ENCODE data around the gene LARP4B.

The LARP4B gene

DNA sequence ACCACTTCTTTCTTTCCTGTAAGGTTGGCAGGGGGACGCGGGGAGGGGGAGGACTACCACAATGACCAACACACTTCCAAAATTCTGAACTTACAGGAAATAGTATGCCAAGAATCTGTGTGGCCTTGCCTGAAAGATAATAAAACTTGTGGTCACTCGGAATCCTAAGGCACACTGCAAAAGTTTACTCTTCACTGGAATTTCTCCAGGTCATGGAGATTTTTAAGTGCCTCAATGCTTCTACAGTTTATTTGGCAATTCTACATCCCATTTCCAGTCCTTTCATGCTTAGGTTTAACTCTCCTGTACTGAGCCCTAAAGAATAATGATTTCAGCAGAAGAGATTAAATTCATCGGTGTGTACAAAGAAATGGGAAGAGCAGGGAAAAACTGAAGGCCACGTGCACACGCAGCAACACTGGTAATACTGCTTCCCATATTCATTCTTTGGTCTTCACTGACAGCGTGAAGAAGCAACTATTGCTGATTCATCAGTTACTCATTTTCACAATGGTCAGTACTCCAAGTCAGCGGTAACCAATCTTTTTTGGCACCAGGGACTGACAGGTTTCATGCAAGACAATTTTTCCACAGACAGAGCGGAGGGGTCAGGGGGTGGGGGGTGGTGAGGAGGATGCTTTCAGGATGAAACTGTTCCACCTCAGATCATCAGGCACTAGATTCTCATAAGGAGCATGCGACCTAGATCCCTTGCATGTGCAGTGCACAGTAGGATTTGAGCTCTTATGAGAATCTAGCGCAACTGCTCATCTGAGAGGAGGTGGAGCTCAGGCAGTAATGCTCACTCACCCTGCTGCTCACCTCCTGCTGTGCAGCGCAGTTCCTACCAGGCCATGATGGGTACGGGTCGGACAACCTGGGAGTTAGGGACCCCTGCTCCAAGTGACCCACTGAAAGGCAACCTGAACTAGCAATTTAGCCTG lies 9.8 kb downstream of the LARP4B start:
- DNase-seq = no peak

GRCh38 chr10:920450-920849 lies 11.1 kb downstream of the LARP4B start:
- no peak for DNase-seq

GRCh38 chr10:919481-919880 lies 12.0 kb downstream of the LARP4B start:
- DNase-seq = no peak

- no peak for DNase-seq
Observed at GRCh38 chr10:917999-918398, 13.5 kb downstream of the LARP4B start.

GRCh38 chr10:917416-917720 lies 14.1 kb downstream of the LARP4B start:
- no peak for DNase-seq

GRCh38 chr10:916716-917415 lies 14.6 kb downstream of the LARP4B start:
- DNase-seq = no peak

DNA sequence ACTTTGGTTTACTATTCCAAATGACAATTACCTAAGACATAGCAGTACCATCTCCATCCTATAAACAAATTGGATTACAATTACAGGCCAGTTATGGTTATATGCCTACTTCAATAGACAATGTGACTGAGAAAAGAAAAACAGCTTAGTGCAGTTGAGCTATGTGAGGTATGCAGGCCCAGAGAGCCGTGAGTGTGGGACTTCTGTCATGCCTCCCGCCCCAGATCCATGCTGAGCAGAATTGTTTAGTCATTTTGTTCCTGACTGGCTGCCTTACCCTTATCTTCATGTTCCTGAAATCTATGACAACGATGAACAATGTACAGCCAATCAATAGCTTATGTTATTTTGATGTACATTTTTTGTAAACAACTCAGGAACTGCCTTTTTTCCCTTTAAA lies 21.7 kb downstream of the LARP4B start:
- DNase-seq = no peak

DNA sequence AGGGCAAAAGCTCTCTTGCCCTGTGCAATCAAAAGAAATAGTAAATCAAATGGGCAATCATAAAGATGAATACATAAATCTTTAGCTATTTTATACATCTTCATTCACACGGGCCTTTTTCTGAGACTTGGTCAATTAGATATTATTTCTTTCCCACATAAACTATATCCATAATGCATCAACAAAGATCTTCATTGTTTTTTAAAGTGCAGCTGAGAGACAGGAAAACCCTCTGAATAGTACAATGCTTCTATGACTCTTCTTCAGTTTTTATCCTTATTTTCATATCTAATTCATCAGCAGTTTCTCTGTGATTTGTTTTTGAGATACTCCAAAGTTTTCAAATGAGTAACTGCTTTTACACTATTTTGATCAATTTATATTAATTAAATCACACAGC lies 25.5 kb downstream of the LARP4B start:
- no peak for DNase-seq

DNA sequence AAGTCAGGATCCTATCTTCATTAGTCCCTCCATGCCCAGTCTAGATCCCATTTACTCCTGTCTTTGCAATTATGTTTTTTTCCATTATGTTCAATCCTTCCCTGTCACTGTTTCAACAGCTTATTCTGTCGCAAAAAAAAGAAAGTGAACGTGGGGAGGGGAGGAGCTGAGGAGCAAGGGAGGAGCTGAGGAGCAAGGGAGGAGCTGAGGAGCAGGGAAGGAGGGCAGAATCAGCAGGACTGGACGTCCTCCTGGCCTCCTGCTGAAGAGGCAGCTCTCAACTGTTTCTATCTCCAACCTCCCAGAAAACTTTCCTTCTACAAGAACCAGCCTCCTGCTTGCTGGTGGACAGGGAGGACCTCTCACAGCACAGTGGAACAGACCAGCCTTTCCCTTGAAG lies 26.0 kb downstream of the LARP4B start:
- DNase-seq = no peak

GRCh38 chr10:904403-904802 lies 27.1 kb downstream of the LARP4B start:
- DNase-seq = no peak

DNA sequence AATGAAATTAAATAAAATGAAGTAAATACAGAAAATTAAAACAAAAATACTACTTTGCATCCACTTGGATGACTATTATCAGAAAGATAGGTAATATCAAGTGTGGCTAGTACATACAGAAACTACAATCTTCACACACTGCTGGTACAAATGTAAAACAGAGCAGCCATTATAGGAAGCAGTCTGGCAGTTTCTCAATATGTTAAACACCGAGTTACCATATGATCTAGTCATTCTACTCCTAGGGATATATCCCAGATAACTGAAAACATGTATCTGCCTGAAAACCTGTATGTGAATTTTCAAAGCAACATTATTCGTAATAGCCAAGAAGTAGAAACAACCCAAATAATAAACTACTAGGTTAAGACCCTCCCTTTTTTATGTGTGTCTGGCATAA lies 33.4 kb downstream of the LARP4B start:
- DNase-seq = no peak

DNA sequence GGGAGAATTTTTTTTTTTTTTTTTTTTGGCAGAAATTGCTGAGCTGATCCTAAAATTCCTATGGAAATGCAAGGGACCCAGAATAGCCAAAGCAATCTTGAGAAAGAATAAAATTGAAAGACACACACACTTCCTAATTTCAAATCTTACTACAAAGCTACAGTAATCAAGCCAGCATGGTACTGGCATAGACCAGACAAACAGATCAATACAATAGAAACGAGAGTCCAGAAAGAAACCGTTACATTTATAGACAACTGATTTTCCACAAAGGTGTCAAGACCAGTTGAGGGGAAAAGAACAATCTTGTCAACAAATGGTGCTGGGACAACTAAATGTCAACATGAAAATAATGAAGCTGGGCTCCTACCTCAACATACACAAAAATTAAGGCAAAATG lies 34.5 kb downstream of the LARP4B start:
- no peak for DNase-seq

DNA sequence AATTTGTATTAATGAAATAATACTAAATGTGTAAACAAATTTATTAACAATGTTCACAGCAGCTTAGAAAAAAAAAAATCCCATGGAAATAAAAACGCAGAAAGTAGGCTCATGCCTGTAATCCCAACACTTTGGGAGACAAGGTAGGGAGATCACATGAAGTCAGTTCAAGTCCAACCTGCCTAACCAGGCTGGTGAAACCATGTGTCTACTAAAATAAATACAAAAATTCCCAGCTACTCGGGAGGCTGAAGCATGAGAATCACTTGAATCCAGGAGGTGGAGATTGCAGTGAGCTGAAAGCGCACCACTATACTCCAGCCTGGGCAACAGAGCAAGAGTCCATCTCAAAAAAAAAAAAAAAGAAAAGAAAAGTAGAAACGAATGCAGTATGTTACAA lies 36.2 kb downstream of the LARP4B start:
- no peak for DNase-seq

- no peak for DNase-seq
Observed at GRCh38 chr10:878895-879294, 52.6 kb downstream of the LARP4B start.

DNA sequence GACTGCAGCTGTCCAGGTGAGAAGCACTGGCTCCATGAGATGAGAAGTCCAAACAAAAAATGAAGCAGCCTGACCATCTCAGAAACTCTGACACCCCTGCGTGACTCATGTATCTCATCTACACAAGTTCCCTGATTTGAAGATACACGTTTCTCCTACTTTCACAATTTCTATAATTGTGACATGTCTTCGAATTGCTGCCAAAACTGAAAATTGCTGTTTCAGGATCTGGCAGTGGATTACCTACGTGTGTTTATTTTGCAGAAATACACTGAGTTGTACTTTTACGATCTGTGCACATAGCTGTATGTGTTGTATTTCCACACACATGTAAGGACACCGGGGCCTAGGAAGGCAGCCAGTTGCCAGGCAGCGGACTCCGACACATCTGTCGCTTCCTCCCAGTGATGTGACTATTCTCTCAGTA lies 53.2 kb downstream of the LARP4B start:
- no peak for DNase-seq

GRCh38 chr10:876438-876837 lies 55.1 kb downstream of the LARP4B start:
- no peak for DNase-seq

DNA sequence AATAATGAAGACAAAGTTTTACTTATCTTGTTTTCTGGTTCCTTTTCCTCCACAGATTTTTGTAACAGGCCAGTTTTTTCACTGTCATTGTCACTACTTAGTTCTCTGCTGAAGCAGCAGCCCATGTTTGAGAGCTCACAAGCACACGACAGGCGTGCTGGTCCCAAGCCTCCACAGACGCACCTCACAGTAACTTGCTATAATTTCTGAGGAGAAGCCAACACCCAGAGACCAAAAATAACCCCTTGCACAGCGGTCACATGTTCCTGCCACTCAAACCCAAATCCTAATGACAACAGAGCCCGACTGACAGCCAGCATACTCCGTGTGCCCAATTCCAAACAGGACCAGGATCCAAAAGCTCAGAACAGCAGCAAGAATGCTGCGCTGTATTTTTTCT lies 58.5 kb downstream of the LARP4B start:
- DNase-seq = no peak

- DNase-seq = no peak
Observed at GRCh38 chr10:871951-872403, 59.5 kb downstream of the LARP4B start.

DNA sequence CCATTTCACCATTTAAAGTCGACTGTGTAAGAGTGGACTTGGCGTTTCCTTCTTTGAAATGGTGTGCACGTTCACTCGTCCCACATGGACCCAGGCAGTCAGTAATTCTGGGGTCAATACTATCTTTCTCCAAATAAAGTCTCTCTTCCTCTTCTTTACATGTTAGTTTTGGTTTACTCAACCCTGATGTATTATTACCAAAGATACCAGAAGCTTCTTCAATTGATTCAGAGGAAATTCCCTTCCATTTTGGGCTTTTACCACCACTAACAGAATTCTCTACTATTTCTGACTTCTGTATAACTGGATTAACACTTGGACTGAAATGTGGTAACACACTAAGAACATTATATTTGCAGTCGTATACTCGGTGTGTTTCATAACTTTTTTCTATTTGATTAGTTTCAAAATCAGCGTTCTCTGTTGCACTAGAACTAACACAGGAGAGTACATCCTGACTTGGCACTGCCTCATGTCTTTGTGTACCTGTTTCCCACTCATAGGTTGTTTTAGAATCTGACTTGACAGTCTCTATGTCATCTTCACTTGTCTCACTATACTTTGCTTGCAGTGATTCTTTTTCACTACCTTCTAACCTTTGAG lies 60.8 kb downstream of the LARP4B start:
- no peak for DNase-seq

DNA sequence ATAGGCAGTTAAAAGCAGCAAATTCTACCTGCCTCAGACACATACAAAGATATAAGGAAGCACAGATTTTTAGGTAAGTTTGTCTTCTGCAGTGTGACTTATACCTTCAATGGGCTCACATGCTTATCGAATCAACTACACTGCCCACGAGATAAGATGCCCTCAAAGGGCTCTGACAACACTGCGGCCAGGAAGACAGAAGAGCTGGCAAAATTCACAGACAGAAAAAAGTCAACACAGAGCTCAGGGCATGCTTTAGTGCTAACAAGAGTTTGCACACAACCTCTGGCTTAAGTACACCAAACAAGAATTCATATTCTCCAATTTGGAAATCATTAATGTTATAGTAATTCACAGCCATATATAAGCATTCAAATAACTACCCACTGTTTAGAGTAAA lies 62.3 kb downstream of the LARP4B start:
- DNase-seq = no peak

DNA sequence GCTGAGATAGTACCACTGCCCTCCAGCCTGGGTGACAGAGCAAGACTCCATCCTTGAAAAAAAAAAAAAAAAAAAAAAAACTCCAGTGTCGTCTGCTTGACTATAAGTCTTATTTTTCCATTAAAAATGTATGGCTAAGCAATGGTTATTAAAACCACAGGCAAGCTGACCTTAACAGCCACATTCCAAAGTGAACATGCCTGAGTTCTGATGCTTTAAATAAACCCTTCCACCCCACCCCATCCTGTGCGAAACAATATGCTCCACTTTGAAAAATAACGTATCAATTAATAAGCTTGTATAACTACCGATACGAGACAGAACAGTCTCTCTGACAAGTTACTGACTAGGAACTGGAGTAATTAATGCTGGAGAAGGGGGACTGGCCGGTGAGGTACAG lies 63.7 kb downstream of the LARP4B start:
- no peak for DNase-seq

- no peak for DNase-seq
Observed at GRCh38 chr10:866577-866941, 64.9 kb downstream of the LARP4B start.

DNA sequence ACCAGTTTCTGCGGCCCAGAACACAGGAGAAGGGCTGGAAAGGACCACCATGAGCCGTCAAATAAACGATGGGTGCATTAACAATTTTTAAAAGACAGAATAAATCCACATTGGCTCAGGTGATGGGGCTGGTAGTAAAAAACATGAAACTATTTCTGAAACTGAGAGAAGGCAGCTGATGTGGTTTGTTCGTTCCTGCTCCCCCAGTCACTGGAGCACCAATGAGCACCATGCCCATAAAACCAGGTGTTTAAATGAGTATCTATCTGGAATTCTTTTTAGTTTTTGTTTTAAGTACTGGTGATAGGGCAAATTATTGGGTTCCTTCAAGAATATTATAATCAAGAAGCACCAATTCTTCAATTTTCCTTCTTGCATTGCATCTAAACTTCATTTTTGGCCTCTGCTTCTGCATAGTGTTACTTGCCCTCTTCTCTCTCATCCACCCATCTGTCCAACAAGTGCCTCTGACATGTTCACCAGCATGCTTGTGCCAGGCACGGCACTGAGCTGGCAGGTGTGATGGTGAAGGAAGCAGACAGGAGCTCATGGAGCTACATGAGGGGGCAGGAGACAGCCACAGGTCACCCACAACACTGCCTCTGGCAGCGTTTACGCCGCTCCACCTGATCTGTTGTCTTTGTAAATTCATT lies 65.5 kb downstream of the LARP4B start:
- DNase-seq = no peak

DNA sequence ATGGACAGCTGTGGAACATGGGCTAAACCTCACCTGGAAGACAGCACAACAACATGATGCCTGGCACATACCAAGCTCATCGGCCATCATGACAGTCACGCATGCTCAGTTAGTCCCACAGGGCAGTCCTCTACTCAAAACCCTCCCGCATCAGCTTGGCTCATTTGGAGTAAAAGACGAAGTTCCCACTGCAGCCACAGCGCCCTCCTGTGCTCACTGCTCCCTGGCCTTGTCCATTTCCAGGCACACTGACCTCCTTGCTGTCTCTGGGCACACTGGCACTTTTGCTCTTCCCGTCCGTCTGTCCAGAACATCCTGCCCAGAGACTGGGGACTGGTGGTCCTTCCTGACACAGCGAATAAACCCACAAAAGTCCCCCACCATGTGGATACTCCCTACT lies 66.2 kb downstream of the LARP4B start:
- no peak for DNase-seq
